CD14-positive monocyte (primary cell): Measurements from ENCODE around the gene MRPL36. TPM values are rescaled to one million over a fixed set of nuclear protein-coding genes. Genes with fewer than 3 reads are reported as not detected.
"Not testable (repeated sequence)": the region's sequence is repeated elsewhere in the genome, so short reads cannot be mapped to it uniquely, and the experiment has no call there.

Experiments used
- DNase-seq, 3 donors: peaks; one replicate each; pipeline ENCODE4 v3.0.0-alpha.2; 2011 to 2022
- H2AFZ ChIP-seq: 2 replicates; pipeline ENCODE4 v1.6.0; 2012; ENCODE audit warnings: mild to moderate bottlenecking, low read depth, low read length, inconsistent platforms; ENCODE audit not compliant: insufficient read depth, poor library complexity, severe bottlenecking
- H3K27ac ChIP-seq, 2 donors: 1 replicate in 1 of 2; 2 replicates in 1 of 2; pipeline ENCODE4 v1.5.1; 2012 to 2013; ENCODE audit warnings: low read length in 2 of 2, control low read depth in 1 of 2, inconsistent platforms in 1 of 2, low read depth in 1 of 2, mild to moderate bottlenecking in 1 of 2
- H3K27me3 ChIP-seq, 2 donors: one replicate each; pipeline versions ENCODE4 v1.6.0 to v1.6.1; 2011 to 2013; ENCODE audit warnings: low read length in 2 of 2; ENCODE audit not compliant: control insufficient read depth in 2 of 2, insufficient read depth in 2 of 2
- H3K36me3 ChIP-seq, 2 donors: replicated peaks in 1 of 2; 1 replicate in 1 of 2; 2 replicates in 1 of 2; pipeline versions ENCODE4 v1.5.1 to v1.6.1; 2012 to 2013; ENCODE audit warnings: low read length in 2 of 2, control low read depth in 1 of 2, inconsistent platforms in 1 of 2, mild to moderate bottlenecking in 1 of 2; ENCODE audit not compliant: insufficient read depth in 2 of 2, control insufficient read depth in 1 of 2
- H3K4me1 ChIP-seq, 2 donors: 1 replicate in 1 of 2; 2 replicates in 1 of 2; pipeline versions ENCODE4 v1.5.1 to v1.6.1; 2012 to 2013; ENCODE audit warnings: low read length in 2 of 2, control low read depth in 1 of 2, inconsistent platforms in 1 of 2, mild to moderate bottlenecking in 1 of 2, moderate library complexity in 1 of 2; ENCODE audit not compliant: insufficient read depth in 2 of 2, control insufficient read depth in 1 of 2
- H3K4me2 ChIP-seq: replicated peaks from 2 replicates; pipeline ENCODE3; 2012; ENCODE audit warnings: low read length, moderate library complexity, mild to moderate bottlenecking; ENCODE audit not compliant: poor library complexity, severe bottlenecking; ENCODE audit errors: extremely low read depth
- H3K4me3 ChIP-seq, 3 experiments: fragments of 200-600 bp in 1 of 3; sonication (generic) in 1 of 3; replicated peaks in 1 of 3; 1 replicate in 2 of 3; 2 replicates in 1 of 3; pipeline ENCODE4 v1.5.1; 2011 to 2013; ENCODE audit warnings: low read length in 3 of 3, mild to moderate bottlenecking in 3 of 3, control low read depth in 2 of 3, low read depth in 2 of 3, inconsistent platforms in 1 of 3, moderate library complexity in 1 of 3
- H3K79me2 ChIP-seq: 2 replicates; pipeline ENCODE4 v1.6.0; 2012; ENCODE audit warnings: mild to moderate bottlenecking, control low read depth, inconsistent platforms, low read length, moderate library complexity; ENCODE audit not compliant: insufficient read depth
- H3K9ac ChIP-seq: 2 replicates; pipeline ENCODE4 v1.6.0; 2017; ENCODE audit warnings: low read length, mild to moderate bottlenecking; ENCODE audit not compliant: insufficient read depth, poor library complexity, severe bottlenecking
- H3K9me3 ChIP-seq, 2 donors: replicated peaks in 1 of 2; 1 replicate in 1 of 2; 2 replicates in 1 of 2; pipeline versions ENCODE4 v1.5.1 to v1.6.1; 2012 to 2013; ENCODE audit warnings: low read length in 2 of 2, control low read depth in 1 of 2; ENCODE audit not compliant: control insufficient read depth in 1 of 2, insufficient read depth in 1 of 2
- H4K20me1 ChIP-seq: 2 replicates; pipeline ENCODE4 v1.6.0; 2012; ENCODE audit warnings: mild to moderate bottlenecking, low read length, control low read depth, moderate library complexity; ENCODE audit not compliant: insufficient read depth
- H3K27ac Mint-ChIP-seq, 7 donors: one replicate each; pipeline ENCODE4 v1.8.0; 2020; ENCODE audit warnings: mild to moderate bottlenecking in 7 of 7, mixed read lengths in 7 of 7, moderate library complexity in 6 of 7, inconsistent platforms in 2 of 7
- H3K27me3 Mint-ChIP-seq, 3 donors: one replicate each; pipeline ENCODE4 v1.8.0; 2021 to 2022; ENCODE audit warnings: low read depth in 3 of 3, mild to moderate bottlenecking in 3 of 3, mixed read lengths in 3 of 3, moderate library complexity in 3 of 3, inconsistent platforms in 1 of 3
- H3K36me3 Mint-ChIP-seq, 2 donors: one replicate each; pipeline ENCODE4 v1.8.0; 2020; ENCODE audit warnings: mixed read lengths in 2 of 2, inconsistent platforms in 1 of 2, mild to moderate bottlenecking in 1 of 2
- H3K4me1 Mint-ChIP-seq: one replicate; pipeline ENCODE4 v1.8.0; 2020; ENCODE audit warnings: mild to moderate bottlenecking, mixed read lengths
- H3K4me3 Mint-ChIP-seq, 2 donors: one replicate each; pipeline ENCODE4 v1.8.0; 2020; ENCODE audit warnings: mild to moderate bottlenecking in 2 of 2, mixed read lengths in 2 of 2, moderate library complexity in 1 of 2
- H3K9me3 Mint-ChIP-seq, 7 donors: one replicate each; pipeline ENCODE4 v1.8.0; 2020 to 2022; ENCODE audit warnings: mixed read lengths in 7 of 7, mild to moderate bottlenecking in 6 of 7, moderate library complexity in 6 of 7, inconsistent platforms in 2 of 7
- CTCF ChIP-seq: fragments of 200-600 bp; IDR thresholded peaks from one replicate; pipeline ENCODE4 v1.8.0; 2022; ENCODE audit warnings: antibody characterized with exemption, mild to moderate bottlenecking
- WGBS: methylation state at CpG from one replicate; pipeline ENCODE4 v1.1.5; 2013; ENCODE audit warnings: missing lambda C conversion rate; ENCODE audit not compliant: insufficient coverage; 5-methylcytosine and 5-hydroxymethylcytosine counted together
- intact Hi-C, 2 donors: fragments of 100-400 bp; cut with micrococcal nuclease; formaldehyde crosslinking; loops; one replicate each; pipeline versions ENCODE4 v1.15.0 to v1.15.1; 2023
- polyA plus RNA-seq, 3 donors: library from polyadenylated mRNA; depleted of rRNA in 1 of 3; unstranded in 2 of 3; stranded (reverse) in 1 of 3; fragments of 300-500 nt in 2 of 3; fragments of >200 nt in 1 of 3; fragmentation: Illumina TruSeq in 2 of 3; gene quantifications; 1 replicate in 2 of 3; 2 replicates in 1 of 3; pipeline ENCODE4 v1.2.3, GENCODE V29; 2012 to 2021

The MRPL36 gene
- polyA plus RNA-seq, 3 donors: 17.9 to 81.7 (median 65.9) TPM

DNA sequence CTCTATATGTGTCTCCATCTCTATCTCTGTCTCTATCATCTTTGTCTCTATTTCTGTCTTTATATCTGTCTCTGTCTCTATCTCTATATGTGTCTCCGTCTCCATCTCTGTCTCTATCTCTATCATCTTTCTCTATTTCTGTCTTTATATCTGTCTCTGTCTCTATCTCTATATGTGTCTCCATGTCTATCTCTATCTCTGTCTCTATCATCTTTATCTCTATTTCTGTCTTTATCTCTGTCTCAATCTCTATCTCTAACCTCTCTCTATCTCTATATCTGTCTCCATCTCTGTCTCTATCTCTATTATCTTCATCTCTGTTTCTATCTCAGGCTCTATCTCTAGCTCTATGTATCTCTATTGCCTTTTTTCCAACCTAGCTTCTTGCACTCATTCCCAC is 46.1 kb upstream of the MRPL36 start:
- Histone ChIP-seq H3K9me3 (no peaks in the 10 kb centered on the region), H2AFZ (no peak overlapping the region), H3K27ac (no peak overlapping the region), H3K4me1 (no peaks in the 10 kb centered on the region), H3K4me2 (no peak overlapping the region), H3K36me3 (no peaks in the 10 kb centered on the region), H3K27me3 (peaks cover 3 to 15% of the 10 kb centered on the region in 2 donors), H3K4me3 (no peak overlapping the region), H4K20me1 (no peaks in the 10 kb centered on the region), H3K9ac (no peak overlapping the region), H3K79me2 (no peaks in the 10 kb centered on the region)
- Mint-ChIP-seq H3K27me3 (peaks cover 24 to 32% (median 31%) of the 10 kb centered on the region in 3 donors), H3K4me1 (no peaks in the 10 kb centered on the region), H3K27ac (no peak overlapping the region), H3K9me3 (peaks cover 0 to 2% (median 0%) of the 10 kb centered on the region in 7 donors), H3K36me3 (no peaks in the 10 kb centered on the region), H3K4me3 (no peak overlapping the region)
- DNase-seq: no peak
- intact Hi-C loops: no loop called here
- WGBS: 100% methylated on average over 1 of the region's 1 CpG
- peak; percentile 30 for TF ChIP-seq CTCF

- Histone ChIP-seq H3K4me1 (no peaks in the 10 kb centered on the region), H4K20me1 (no peaks in the 10 kb centered on the region), H3K9me3 (no peaks in the 10 kb centered on the region), H3K9ac (no peak overlapping the region), H3K36me3 (no peaks in the 10 kb centered on the region), H3K79me2 (no peaks in the 10 kb centered on the region), H2AFZ (no peak overlapping the region), H3K27me3 (peaks cover 0 to 6% of the 10 kb centered on the region in 2 donors), H3K27ac (no peak overlapping the region), H3K4me2 (no peak overlapping the region), H3K4me3 (no peak overlapping the region)
- WGBS: 99% methylated on average over 5 of the region's 5 CpGs
- no peak for TF ChIP-seq CTCF
- peaks cover 0 to 2% (median 0%) of the 10 kb centered on the region in 7 donors for H3K9me3 Mint-ChIP-seq
- no peaks in the 10 kb centered on the region for H3K4me1 Mint-ChIP-seq
- no peak for DNase-seq
- H3K27me3 Mint-ChIP-seq: peaks cover 22 to 26% (median 25%) of the 10 kb centered on the region in 3 donors
- H3K36me3 Mint-ChIP-seq: no peaks in the 10 kb centered on the region
- intact Hi-C loops: no loop called here
- no peak overlapping the region for H3K27ac Mint-ChIP-seq
- H3K4me3 Mint-ChIP-seq: no peak overlapping the region
Measured at GRCh38 chr5:1844708-1845436, 45.2 kb upstream of the MRPL36 start.

- H3K4me3 Mint-ChIP-seq, H4K20me1 ChIP-seq, H3K4me3 ChIP-seq, H3K4me1 Mint-ChIP-seq, DNase-seq, H2AFZ ChIP-seq, intact Hi-C loops, H3K27ac Mint-ChIP-seq, H3K4me1 ChIP-seq, H3K27ac ChIP-seq, H3K36me3 Mint-ChIP-seq, H3K79me2 ChIP-seq, H3K9me3 Mint-ChIP-seq, H3K36me3 ChIP-seq, H3K9me3 ChIP-seq, H3K27me3 ChIP-seq, H3K9ac ChIP-seq, H3K4me2 ChIP-seq: not testable (repeated sequence)
- 100% methylated on average over 2 of the region's 10 CpGs for WGBS
- H3K27me3 Mint-ChIP-seq: peaks cover 17% of the 10 kb centered on the region in 3 donors
Measured at GRCh38 chr5:1843761-1844160, 44.1 kb upstream of the MRPL36 start.
